Inferior parietal cortex (tissue), 1 donor: ENCODE measurements around the gene MESP2.

ENCODE experiments used
- DNase-seq: peaks from one replicate; pipeline ENCODE4 v3.0.0-alpha.2; 2016; ENCODE audit errors: extremely low spot score

Gene MESP2

GRCh38 chr15:89802231-89802928 is 26.2 kb downstream of the MESP2 start:
- no peak for DNase-seq

GRCh38 chr15:89802986-89803824 is 27.1 kb downstream of the MESP2 start:
- no peak for DNase-seq

- no peak for DNase-seq
These were observed 28.0 kb downstream of the MESP2 start for GRCh38 chr15:89803941-89804800.

GRCh38 chr15:89805241-89806209 is 29.4 kb downstream of the MESP2 start:
- no peak for DNase-seq

GRCh38 chr15:89806210-89806558 is 30.1 kb downstream of the MESP2 start:
- DNase-seq: no peak

- no peak for DNase-seq
These were observed 30.7 kb downstream of the MESP2 start for GRCh38 chr15:89806559-89807550.

- DNase-seq: no peak
These were observed 31.6 kb downstream of the MESP2 start for GRCh38 chr15:89807689-89808088.

GRCh38 chr15:89808160-89808870 is 32.2 kb downstream of the MESP2 start:
- no peak for DNase-seq

GRCh38 chr15:89809093-89809786 is 33.1 kb downstream of the MESP2 start:
- DNase-seq: no peak

- DNase-seq: no peak
These were observed 33.6 kb downstream of the MESP2 start for GRCh38 chr15:89809787-89810148.

GRCh38 chr15:89810837-89811236 is 34.7 kb downstream of the MESP2 start:
- no peak for DNase-seq

- DNase-seq: no peak
These were observed 36.1 kb downstream of the MESP2 start for GRCh38 chr15:89812011-89812846.

- no peak for DNase-seq
These were observed 36.8 kb downstream of the MESP2 start for GRCh38 chr15:89812847-89813320.

GRCh38 chr15:89813381-89814111 is 37.4 kb downstream of the MESP2 start:
- DNase-seq: no peak

GRCh38 chr15:89814112-89814742 is 38.1 kb downstream of the MESP2 start:
- DNase-seq: no peak

GRCh38 chr15:89815769-89816168 is 39.6 kb downstream of the MESP2 start:
- DNase-seq: no peak
